ENCODE results near the gene TFDP1.

The TFDP1 gene

GRCh38 chr13:113544071-113544891 lies 40.3 kb upstream of the TFDP1 start:
- H3K27me3 ChIP-seq (ENCODE audit: insufficient read depth, poor library complexity, severe bottlenecking): no peaks in the 10 kb centered on the region
- H3K4me3 ChIP-seq (replicated peaks; ENCODE audit: insufficient read depth, low read length): no peak overlapping the region
- H3K27ac ChIP-seq (replicated peaks): no peak overlapping the region
- DNase-seq (ENCODE audit: low read depth in 1 of 2, low spot score in 1 of 2): no peak
- no peak for TF ChIP-seq GABPA (IDR thresholded peaks at IDR 0.05; ENCODE audit: low read depth)
- TF ChIP-seq POLR2AphosphoS5 (IDR thresholded peaks at IDR 0.05; ENCODE audit: low read depth): no peak
- TF ChIP-seq CTCF (IDR thresholded peaks at IDR 0.05; ENCODE audit: insufficient read depth, low read length): no peak
- no peak for TF ChIP-seq REST (IDR thresholded peaks at IDR 0.05; ENCODE audit: insufficient replicate concordance, low read depth)
- no peak for TF ChIP-seq SPI1 (IDR thresholded peaks at IDR 0.05; ENCODE audit: borderline replicate concordance, low read depth)

GRCh38 chr13:113544896-113545295 lies 39.7 kb upstream of the TFDP1 start:
- Histone ChIP-seq H3K4me3 (replicated peaks; ENCODE audit: insufficient read depth, low read length) (no peak overlapping the region), H3K27me3 (ENCODE audit: insufficient read depth, poor library complexity, severe bottlenecking) (no peaks in the 10 kb centered on the region), H3K27ac (replicated peaks) (no peak overlapping the region)
- TF ChIP-seq POLR2AphosphoS5 (IDR thresholded peaks at IDR 0.05; ENCODE audit: low read depth) (no peak), GABPA (IDR thresholded peaks at IDR 0.05; ENCODE audit: low read depth) (no peak), REST (IDR thresholded peaks at IDR 0.05; ENCODE audit: insufficient replicate concordance, low read depth) (no peak), SPI1 (IDR thresholded peaks at IDR 0.05; ENCODE audit: borderline replicate concordance, low read depth) (no peak), CTCF (IDR thresholded peaks at IDR 0.05; ENCODE audit: insufficient read depth, low read length) (no peak)
- DNase-seq (ENCODE audit: low read depth in 1 of 2, low spot score in 1 of 2): no peak

GRCh38 chr13:113545455-113545930 lies 39.1 kb upstream of the TFDP1 start:
- no peak for TF ChIP-seq REST (IDR thresholded peaks at IDR 0.05; ENCODE audit: insufficient replicate concordance, low read depth)
- no peak for TF ChIP-seq POLR2AphosphoS5 (IDR thresholded peaks at IDR 0.05; ENCODE audit: low read depth)
- TF ChIP-seq CTCF (IDR thresholded peaks at IDR 0.05; ENCODE audit: insufficient read depth, low read length): no peak
- TF ChIP-seq SPI1 (IDR thresholded peaks at IDR 0.05; ENCODE audit: borderline replicate concordance, low read depth): no peak
- TF ChIP-seq GABPA (IDR thresholded peaks at IDR 0.05; ENCODE audit: low read depth): no peak
- no peaks in the 10 kb centered on the region for H3K27me3 ChIP-seq (ENCODE audit: insufficient read depth, poor library complexity, severe bottlenecking)
- no peak for DNase-seq (ENCODE audit: low read depth in 1 of 2, low spot score in 1 of 2)
- H3K27ac ChIP-seq (replicated peaks): no peak overlapping the region
- no peak overlapping the region for H3K4me3 ChIP-seq (replicated peaks; ENCODE audit: insufficient read depth, low read length)

Measured in HL-60 (cell line).